ENCODE measurements around the gene EIF2B1. TPM values are rescaled to one million over a fixed set of nuclear protein-coding genes. Genes with fewer than 3 reads are reported as not detected.

Gene EIF2B1
- total and polyA plus RNA-seq, 2 donors (not counting 1 experiment from before 2014, with no cell fraction given) = 23.1 to 36.1 TPM

- H2AFZ ChIP-seq (ENCODE audit: low read length) = peak within 1 kb of the TSS; percentile 99
- H4K20me1 ChIP-seq (ENCODE audit: control insufficient read depth, extremely low read depth, insufficient read depth, low read length) = no peaks in the 10 kb centered on the region
- no peaks in the 10 kb centered on the region for H3K4me1 ChIP-seq (ENCODE audit: control insufficient read depth, extremely low read depth, insufficient read depth, low read length)
- no peaks in the 10 kb centered on the region for H3K9me3 ChIP-seq (ENCODE audit: control insufficient read depth, insufficient read depth, low read depth, low read length)
- no peaks in the 10 kb centered on the region for H3K79me2 ChIP-seq (ENCODE audit: control insufficient read depth, insufficient read depth, low read length)
- H3K27ac ChIP-seq (ENCODE audit: insufficient read depth, low read length) = peak within 1 kb of the TSS; percentile 61
- DNase-seq (ENCODE audit: low read depth in 2 of 2) = peak; percentile 88 to 91
- H3K4me3 ChIP-seq (replicated peaks in 1 of 4; ENCODE audit: control extremely low read depth in 1 of 4, insufficient read depth in 1 of 4, low read depth in 3 of 4, low read length in 4 of 4) = peak within 1 kb of the TSS; percentile 84 to 93 (median 88)
- no peaks in the 10 kb centered on the region for H3K36me3 ChIP-seq (ENCODE audit: control insufficient read depth, insufficient read depth, low read length)
- H3K9ac ChIP-seq (ENCODE audit: insufficient read depth, low read length) = peak within 1 kb of the TSS; percentile 52
- no peak for TF ChIP-seq CTCF (conservative IDR thresholded peaks at IDR 0.05 in 1 of 2, IDR thresholded peaks at IDR 0.05 in 1 of 2; ENCODE audit: low read depth in 1 of 2, low read length in 2 of 2)
- no peak for TF ChIP-seq EZH2 (IDR thresholded peaks at IDR 0.05; ENCODE audit: low read length, missing control alignments)
- H3K4me2 ChIP-seq (ENCODE audit: extremely low read depth, insufficient read depth, low read length) = peak within 1 kb of the TSS; percentile 97
- no peaks in the 10 kb centered on the region for H3K27me3 ChIP-seq (ENCODE audit: control insufficient read depth, insufficient read depth, low read length)
Measured at GRCh38 chr12:123670882-123671728, 37.6 kb upstream of the EIF2B1 start, which contains the start of gene TCTN2. TSS of gene TCTN2 (plus strand) at chr12:123671113. CDS start at chr12:123671241, 128 bp downstream.

- TF ChIP-seq CTCF (conservative IDR thresholded peaks at IDR 0.05 in 1 of 2, IDR thresholded peaks at IDR 0.05 in 1 of 2; ENCODE audit: low read depth in 1 of 2, low read length in 2 of 2) (no peak), EZH2 (IDR thresholded peaks at IDR 0.05; ENCODE audit: low read length, missing control alignments) (no peak)
- no peaks in the 10 kb centered on the region for H3K9me3 ChIP-seq (ENCODE audit: control insufficient read depth, insufficient read depth, low read depth, low read length)
- H3K4me2 ChIP-seq (ENCODE audit: extremely low read depth, insufficient read depth, low read length) = no peak overlapping the region
- H3K9ac ChIP-seq (ENCODE audit: insufficient read depth, low read length) = no peak overlapping the region
- no peaks in the 10 kb centered on the region for H3K79me2 ChIP-seq (ENCODE audit: control insufficient read depth, insufficient read depth, low read length)
- H3K4me3 ChIP-seq (replicated peaks in 1 of 4; ENCODE audit: control extremely low read depth in 1 of 4, insufficient read depth in 1 of 4, low read depth in 3 of 4, low read length in 4 of 4) = no peak overlapping the region
- no peaks in the 10 kb centered on the region for H3K36me3 ChIP-seq (ENCODE audit: control insufficient read depth, insufficient read depth, low read length)
- no peaks in the 10 kb centered on the region for H3K27me3 ChIP-seq (ENCODE audit: control insufficient read depth, insufficient read depth, low read length)
- H3K27ac ChIP-seq (ENCODE audit: insufficient read depth, low read length) = no peak overlapping the region
- DNase-seq (ENCODE audit: low read depth in 2 of 2) = no peak
- no peaks in the 10 kb centered on the region for H4K20me1 ChIP-seq (ENCODE audit: control insufficient read depth, extremely low read depth, insufficient read depth, low read length)
- H2AFZ ChIP-seq (ENCODE audit: low read length) = no peak overlapping the region
- H3K4me1 ChIP-seq (ENCODE audit: control insufficient read depth, extremely low read depth, insufficient read depth, low read length) = no peaks in the 10 kb centered on the region
Measured at GRCh38 chr12:123667771-123668170, 34.3 kb upstream of the EIF2B1 start.

- peak overlapping the region; percentile 34 for H3K27ac ChIP-seq (ENCODE audit: insufficient read depth, low read length)
- no peaks in the 10 kb centered on the region for H3K9me3 ChIP-seq (ENCODE audit: control insufficient read depth, insufficient read depth, low read depth, low read length)
- H3K36me3 ChIP-seq (ENCODE audit: control insufficient read depth, insufficient read depth, low read length) = peaks cover 1% of the 10 kb centered on the region
- no peaks in the 10 kb centered on the region for H4K20me1 ChIP-seq (ENCODE audit: control insufficient read depth, extremely low read depth, insufficient read depth, low read length)
- H3K9ac ChIP-seq (ENCODE audit: insufficient read depth, low read length) = no peak overlapping the region
- peak overlapping the region; percentile 72 for H3K4me2 ChIP-seq (ENCODE audit: extremely low read depth, insufficient read depth, low read length)
- peak overlapping the region in 2 of 4 experiments; percentile 5 to 19 for H3K4me3 ChIP-seq (replicated peaks in 1 of 4; ENCODE audit: control extremely low read depth in 1 of 4, insufficient read depth in 1 of 4, low read depth in 3 of 4, low read length in 4 of 4)
- peaks cover 5% of the 10 kb centered on the region for H3K4me1 ChIP-seq (ENCODE audit: control insufficient read depth, extremely low read depth, insufficient read depth, low read length)
- no peaks in the 10 kb centered on the region for H3K27me3 ChIP-seq (ENCODE audit: control insufficient read depth, insufficient read depth, low read length)
- TF ChIP-seq CTCF (conservative IDR thresholded peaks at IDR 0.05 in 1 of 2, IDR thresholded peaks at IDR 0.05 in 1 of 2; ENCODE audit: low read depth in 1 of 2, low read length in 2 of 2) (no peak), EZH2 (IDR thresholded peaks at IDR 0.05; ENCODE audit: low read length, missing control alignments) (no peak)
- H3K79me2 ChIP-seq (ENCODE audit: control insufficient read depth, insufficient read depth, low read length) = no peaks in the 10 kb centered on the region
- DNase-seq (ENCODE audit: low read depth in 2 of 2) = peak; percentile 82 to 89
- H2AFZ ChIP-seq (ENCODE audit: low read length) = no peak overlapping the region
Measured at GRCh38 chr12:123659996-123660727, 26.7 kb upstream of the EIF2B1 start.

Data from fibroblast of lung (primary cell).